ENCODE data around the gene CES5A.
"Not testable (repeated sequence)": the region's sequence is repeated elsewhere in the genome, so short reads cannot be mapped to it uniquely, and the experiment has no call there.

The CES5A gene

GRCh38 chr16:55842369-55843104, 32.6 kb downstream of the CES5A start:
- H3K27me3 ChIP-seq: peaks cover 0 to 24% of the 10 kb centered on the region in 2 donors
- TF ChIP-seq, protein P1, sequence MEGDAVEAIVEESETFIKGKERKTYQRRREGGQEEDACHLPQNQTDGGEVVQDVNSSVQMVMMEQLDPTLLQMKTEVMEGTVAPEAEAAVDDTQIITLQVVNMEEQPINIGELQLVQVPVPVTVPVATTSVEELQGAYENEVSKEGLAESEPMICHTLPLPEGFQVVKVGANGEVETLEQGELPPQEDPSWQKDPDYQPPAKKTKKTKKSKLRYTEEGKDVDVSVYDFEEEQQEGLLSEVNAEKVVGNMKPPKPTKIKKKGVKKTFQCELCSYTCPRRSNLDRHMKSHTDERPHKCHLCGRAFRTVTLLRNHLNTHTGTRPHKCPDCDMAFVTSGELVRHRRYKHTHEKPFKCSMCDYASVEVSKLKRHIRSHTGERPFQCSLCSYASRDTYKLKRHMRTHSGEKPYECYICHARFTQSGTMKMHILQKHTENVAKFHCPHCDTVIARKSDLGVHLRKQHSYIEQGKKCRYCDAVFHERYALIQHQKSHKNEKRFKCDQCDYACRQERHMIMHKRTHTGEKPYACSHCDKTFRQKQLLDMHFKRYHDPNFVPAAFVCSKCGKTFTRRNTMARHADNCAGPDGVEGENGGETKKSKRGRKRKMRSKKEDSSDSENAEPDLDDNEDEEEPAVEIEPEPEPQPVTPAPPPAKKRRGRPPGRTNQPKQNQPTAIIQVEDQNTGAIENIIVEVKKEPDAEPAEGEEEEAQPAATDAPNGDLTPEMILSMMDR (IDR thresholded peaks at IDR 0.05): peak; percentile 69 to 75
- DNase-seq: no peak
- H3K4me1 ChIP-seq: no peaks in the 10 kb centered on the region
- intact Hi-C loops (cut with DNase I; ENCODE audit: low total_unique reads): loop anchor here (5.0 kb wide), 2 partner anchors 130 to 375 kb away; no protein-coding TSS in a partner anchor
- no peaks in the 10 kb centered on the region for H3K9me3 ChIP-seq
- H3K36me3 ChIP-seq: no peaks in the 10 kb centered on the region
- H3K4me3 ChIP-seq: no peak overlapping the region
- H3K27ac ChIP-seq: no peak overlapping the region

GRCh38 chr16:55839115-55839514, 36.1 kb downstream of the CES5A start:
- TF ChIP-seq, protein P1 (IDR thresholded peaks at IDR 0.05): no peak
- intact Hi-C loops (cut with DNase I; ENCODE audit: low total_unique reads): no loop called here
- no peak for DNase-seq
- H3K4me3 ChIP-seq: no peak overlapping the region
- peaks cover 0 to 9% of the 10 kb centered on the region in 2 donors for H3K27me3 ChIP-seq
- H3K27ac ChIP-seq: no peak overlapping the region
- no peaks in the 10 kb centered on the region for H3K36me3 ChIP-seq
- peaks cover 0 to 8% (median 0%) of the 10 kb centered on the region in 4 donors for H3K4me1 ChIP-seq
- H3K9me3 ChIP-seq: no peaks in the 10 kb centered on the region

GRCh38 chr16:55836158-55836611, 39.0 kb downstream of the CES5A start:
- intact Hi-C loops (cut with DNase I; ENCODE audit: low total_unique reads): no loop called here
- peaks cover 0 to 3% of the 10 kb centered on the region in 2 donors for H3K27me3 ChIP-seq
- TF ChIP-seq, protein P1 (IDR thresholded peaks at IDR 0.05): no peak
- peak in 1 of 2 donors; percentile 26 for DNase-seq
- H3K4me3 ChIP-seq: no peak overlapping the region
- no peaks in the 10 kb centered on the region for H3K9me3 ChIP-seq
- H3K27ac ChIP-seq: no peak overlapping the region
- no peaks in the 10 kb centered on the region for H3K36me3 ChIP-seq
- H3K4me1 ChIP-seq: peaks cover 0 to 8% (median 1%) of the 10 kb centered on the region in 4 donors

- TF ChIP-seq, protein P1 (IDR thresholded peaks at IDR 0.05): no peak
- no peak overlapping the region for H3K4me3 ChIP-seq
- H3K36me3 ChIP-seq: no peaks in the 10 kb centered on the region
- DNase-seq: peak; percentile 82 to 84
- intact Hi-C loops (cut with DNase I; ENCODE audit: low total_unique reads): no loop called here
- H3K27ac ChIP-seq: no peak overlapping the region
- no peaks in the 10 kb centered on the region for H3K9me3 ChIP-seq
- H3K4me1 ChIP-seq: peaks cover 0 to 8% (median 1%) of the 10 kb centered on the region in 4 donors
- H3K27me3 ChIP-seq: peaks cover 0 to 3% of the 10 kb centered on the region in 2 donors
Observed at GRCh38 chr16:55835581-55835980, 39.6 kb downstream of the CES5A start.

DNA sequence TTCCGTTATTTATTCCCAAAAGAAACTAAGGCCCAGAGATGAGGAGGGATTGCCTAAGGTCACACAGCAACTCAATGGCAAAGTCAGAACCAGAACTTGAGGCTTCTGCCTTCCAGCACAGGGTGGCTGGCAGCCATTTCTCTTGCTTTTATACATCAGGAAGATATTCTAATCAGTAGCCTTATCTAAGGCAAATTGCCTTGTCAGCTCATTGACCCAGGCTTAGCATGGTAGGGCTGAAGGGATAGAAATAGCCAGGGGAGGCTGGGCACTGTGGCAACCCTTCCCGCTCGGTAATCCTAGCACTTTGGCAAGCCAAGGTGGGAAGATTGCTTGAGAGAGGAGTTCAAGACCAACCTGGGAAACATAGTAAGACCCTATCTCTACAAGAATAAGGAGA, 40.0 kb downstream of the CES5A start:
- H3K4me3 ChIP-seq; DNase-seq; H3K4me1 ChIP-seq; H3K9me3 ChIP-seq; H3K27ac ChIP-seq; H3K36me3 ChIP-seq; H3K27me3 ChIP-seq; intact Hi-C loops (cut with DNase I; ENCODE audit: low total_unique reads): not testable (repeated sequence)

DNA sequence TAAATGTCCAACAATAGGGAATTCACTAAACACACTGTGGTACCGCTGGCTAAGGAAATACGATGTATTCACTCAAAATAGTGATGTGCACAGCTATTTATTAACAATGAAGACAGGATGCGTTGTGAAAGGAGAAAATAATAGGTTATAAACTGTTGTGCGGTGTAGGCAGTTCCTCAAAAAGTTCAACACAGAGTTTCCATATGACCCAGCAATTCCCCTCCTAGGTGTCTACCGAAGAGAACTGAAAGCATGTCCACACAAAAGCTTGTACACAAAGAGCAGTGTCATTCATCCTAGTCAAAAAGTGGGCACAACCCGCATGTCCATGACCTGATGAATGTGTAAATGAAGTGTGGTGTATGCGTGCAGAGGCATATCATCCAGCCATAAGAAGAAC, 41.1 kb downstream of the CES5A start:
- no peak overlapping the region for H3K4me3 ChIP-seq
- H3K4me1 ChIP-seq: peaks cover 0 to 8% (median 1%) of the 10 kb centered on the region in 4 donors
- intact Hi-C loops (cut with DNase I; ENCODE audit: low total_unique reads): no loop called here
- H3K27ac ChIP-seq: no peak overlapping the region
- no peaks in the 10 kb centered on the region for H3K27me3 ChIP-seq
- no peaks in the 10 kb centered on the region for H3K9me3 ChIP-seq
- no peaks in the 10 kb centered on the region for H3K36me3 ChIP-seq
- no peak for DNase-seq
- TF ChIP-seq, protein P1 (IDR thresholded peaks at IDR 0.05): no peak

All from tibial artery (tissue), 4 donors.